ENCODE measurements around the gene COMMD3. TPM values are rescaled to one million over a fixed set of nuclear protein-coding genes. Genes with fewer than 3 reads are reported as not detected.

Gene COMMD3
- total and polyA plus RNA-seq, 2 of the 4 experiments (the other 2 are of a cell fraction) = 30.8 to 44.8 TPM

- Histone ChIP-seq H4K91ac (ENCODE audit: insufficient read depth, low read depth, low read length) (no peak overlapping the region), H3K4ac (ENCODE audit: low read depth, low read length) (no peak overlapping the region), H3K9me1 (ENCODE audit: insufficient read depth, low read length) (0 out of 2 replicates have a peak, but pooled peaks cover 2% of the 10 kb centered on the region), H3K18ac (ENCODE audit: low read depth, low read length) (no peak overlapping the region), H2AK9ac (replicated peaks; ENCODE audit: low read depth, low read length, poor library complexity) (no peak overlapping the region), H2AFZ (replicated peaks; ENCODE audit: low read length, poor library complexity) (peak overlapping the region; percentile 85), H4K20me1 (ENCODE audit: insufficient read depth, low read length) (peaks cover 13% of the 10 kb centered on the region; the same call in 1 of the 2 replicates), H3K23ac (ENCODE audit: low read depth, low read length) (peak overlapping the region; percentile 55; the same call in 1 of the 2 replicates), H3K4me2 (ENCODE audit: low read depth, low read length) (peak overlapping the region; percentile 82), H3K4me1 (ENCODE audit: control insufficient read depth, insufficient read depth, low read length) (no peaks in the 10 kb centered on the region; the same call in 1 of the 2 replicates), H2BK120ac (ENCODE audit: low read depth, low read length) (no peak overlapping the region), H3K79me1 (ENCODE audit: low read depth in 1 of 2, low read length in 2 of 2) (peaks cover 22 to 28% of the 10 kb centered on the region in 2 experiments), H2BK20ac (ENCODE audit: low read depth, low read length) (no peak overlapping the region), H3K27ac (ENCODE audit: insufficient read depth, low read length) (peak overlapping the region; percentile 36), H2BK15ac (ENCODE audit: low read depth, low read length) (no peak overlapping the region), H4K5ac (ENCODE audit: low read depth, low read length) (no peak overlapping the region), H3K9me3 (ENCODE audit: control insufficient read depth, insufficient read depth, low read length) (0 out of 2 replicates have a peak, but pooled peaks cover 3% of the 10 kb centered on the region), H3K4me3 (ENCODE audit: insufficient read depth, low read depth, low read length) (peak overlapping the region; percentile 61), H3K36me3 (ENCODE audit: control insufficient read depth, insufficient read depth, low read length) (peaks cover 7% of the 10 kb centered on the region), H2BK5ac (ENCODE audit: low read depth, low read length, poor library complexity, severe bottlenecking) (no peak overlapping the region), H3K56ac (ENCODE audit: extremely low read depth, insufficient read depth, low read length) (peak overlapping the region; percentile 26; the same call in 1 of the 2 replicates), H3K14ac (replicated peaks; ENCODE audit: low read depth, low read length) (no peak overlapping the region; the same call in 1 of the 2 replicates), H4K8ac (ENCODE audit: low read depth in 2 of 2, low read length in 2 of 2) (peak overlapping the region in 1 of 2 experiments; percentile 54; a peak in 1 of 4 replicates), H3K9ac (ENCODE audit: low read depth, low read length) (peak overlapping the region; percentile 78), H3K27me3 (ENCODE audit: control insufficient read depth, insufficient read depth, low read length) (peaks cover 21% of the 10 kb centered on the region), H2AK5ac (ENCODE audit: low read depth, low read length) (no peak overlapping the region)
- WGBS, 2 experiments (ENCODE audit: extremely low coverage in 2 of 2, insufficient read length in 1 of 2) = no CpG with 5 or more reads among the region's 8 CpGs
- intact Hi-C loops (cut with micrococcal nuclease) (loop anchor here (5.0 to 10.0 kb wide), 3 partner anchors 229 to 814 kb away; no protein-coding TSS in a partner anchor), dilution Hi-C loops (cut with HindIII; ENCODE audit: low sequenced_read_pairs, unreplicated experiment) (no loop called here), in situ Hi-C loops (cut with MboI; ENCODE audit: low sequenced_read_pairs) (loop anchor here (10.0 kb wide), 1 partner anchor 499 kb away; no protein-coding TSS in a partner anchor)
- POLR2A ChIA-PET (ENCODE audit: unreplicated experiment) = no interaction called here
- TF ChIP-seq ELK1 (IDR thresholded peaks at IDR 0.05; ENCODE audit: borderline replicate concordance, low read depth, low read length) = no peak
- no peak for TF ChIP-seq MXI1 (IDR thresholded peaks at IDR 0.05; ENCODE audit: borderline replicate concordance, low read depth, low read length)
- TF ChIP-seq CHD1 (IDR thresholded peaks at IDR 0.05; ENCODE audit: low read depth, low read length) = no peak
- TF ChIP-seq USF2 (IDR thresholded peaks at IDR 0.05; ENCODE audit: low read depth, low read length) = no peak
- no peak for TF ChIP-seq RCOR1 (IDR thresholded peaks at IDR 0.05; ENCODE audit: insufficient replicate concordance, low read length)
- ATAC-seq (ENCODE audit: low read depth) (peak; percentile 4), DNase-seq (peak; percentile 32)
- CTCF ChIA-PET = interaction anchor here (0.6 kb wide), 1 partner anchor 42 kb away, joined by 8 read pairs; no protein-coding TSS in a partner anchor
- BruUV-seq (replicated peaks) = no TSS peak
Measured at GRCh38 chr10:22326145-22326702, 10.0 kb downstream of the COMMD3 start.
